NT2/D1 (cell line): Measurements from ENCODE around the gene ABHD11.

ENCODE experiments used
- YY1 ChIP-seq: IDR thresholded peaks from 2 replicates; pipeline ENCODE4 v1.6.1; 2011; ENCODE audit not compliant: insufficient read length, insufficient read depth
- ZNF274 ChIP-seq: IDR thresholded peaks from 2 replicates; pipeline ENCODE4 v1.6.1; 2011; ENCODE audit warnings: mild to moderate bottlenecking, low read depth, low read length

- TF ChIP-seq YY1 = no peak
- no peak for TF ChIP-seq ZNF274
Measured at GRCh38 chr7:73721377-73721817, 17.2 kb downstream of the ABHD11 start.
